GM10266 (cell line): ENCODE measurements around the gene IFI35.

Source experiments
- DNase-seq: peaks from one replicate; pipeline ENCODE4 v3.0.0; 2012; ENCODE audit errors: extremely low spot score
- CTCF ChIP-seq: IDR thresholded peaks from 2 replicates; pipeline ENCODE4 v1.5.1; 2012; ENCODE audit warnings: mild to moderate bottlenecking, low read depth; ENCODE audit not compliant: control insufficient read depth, insufficient read depth; ENCODE audit errors: missing control alignments

The IFI35 gene

GRCh38 chr17:43021741-43022512 lies 15.3 kb downstream of the IFI35 start, which contains the start of gene VAT1:
VAT1 (minus strand) TSS chr17:43022385; CDS start chr17:43022322, 63 bp downstream.
- TF ChIP-seq CTCF: no peak
- DNase-seq: peak; percentile 84

GRCh38 chr17:43024407-43025289 lies 18.1 kb downstream of the IFI35 start, which contains the start of gene RND2:
RND2 (plus strand) TSS chr17:43025231; CDS start chr17:43025348, 117 bp downstream.
- peak; percentile 97 for DNase-seq
- peak; percentile 73 for TF ChIP-seq CTCF

- DNase-seq: no peak
- no peak for TF ChIP-seq CTCF
Measured at GRCh38 chr17:43025290-43025657, 18.7 kb downstream of the IFI35 start.

GRCh38 chr17:43025766-43026537 lies 19.4 kb downstream of the IFI35 start:
- DNase-seq: no peak
- no peak for TF ChIP-seq CTCF

- TF ChIP-seq CTCF: no peak
- DNase-seq: no peak
Measured at GRCh38 chr17:43026595-43026994, 20.0 kb downstream of the IFI35 start.

GRCh38 chr17:43027091-43028032 lies 20.8 kb downstream of the IFI35 start:
- no peak for TF ChIP-seq CTCF
- no peak for DNase-seq
